T-cell (primary cell): ENCODE data around the gene SIGMAR1. TPM values are rescaled to one million over a fixed set of nuclear protein-coding genes. Genes with fewer than 3 reads are reported as not detected.

Experiments used
- ATAC-seq, 4 experiments: fragments of 200-7000 bp in 3 of 4; fragments of 150-1000 bp in 1 of 4; cut with Tn5 transposase; replicated peaks in 1 of 4; 1 replicate in 3 of 4; 2 replicates in 1 of 4; pipeline ENCODE4 v1.10.0; 2021; ENCODE audit warnings: moderate library complexity in 3 of 4, mild to moderate bottlenecking in 2 of 4, moderate number of reproducible peaks in 1 of 4
- CTCF ChIA-PET, 2 donors: fragments of 300-600 bp; sonication (Branson Sonifier 250); formaldehyde crosslinking; loops; one replicate each; lab custom pipeline; 2022; ENCODE audit warnings: antibody characterized with exemption in 2 of 2; lab: Charles Lee
- POLR2A ChIA-PET, 2 donors: fragments of 300-600 bp; sonication (Branson Sonifier 250); formaldehyde crosslinking; loops; one replicate each; lab custom pipeline; 2022; ENCODE audit warnings: antibody characterized with exemption in 2 of 2; lab: Charles Lee
- DNase-seq, 35 experiments: peaks; one replicate each; pipeline versions ENCODE4 v3.0.0 to v3.0.0-alpha.2; 2013 to 2023
- H3K27ac ChIP-seq: one replicate; pipeline ENCODE4 v1.5.1; 2013; ENCODE audit warnings: low read length
- H3K27me3 ChIP-seq, 2 experiments: replicated peaks in 1 of 2; 1 replicate in 1 of 2; 2 replicates in 1 of 2; pipeline versions ENCODE4 v1.6.1 to v1.7.0; 2013; ENCODE audit warnings: low read length in 1 of 2, mixed read lengths in 1 of 2; ENCODE audit not compliant: control insufficient read depth in 2 of 2, insufficient read depth in 2 of 2; ENCODE audit errors: extremely low read depth in 1 of 2
- H3K36me3 ChIP-seq, 2 donors: 1 replicate in 1 of 2; 2 replicates in 1 of 2; pipeline versions ENCODE4 v1.6.1 to v1.7.0; 2013; ENCODE audit warnings: low read length in 1 of 2; ENCODE audit not compliant: control insufficient read depth in 2 of 2, insufficient read depth in 1 of 2; ENCODE audit errors: extremely low read depth in 1 of 2
- H3K4me1 ChIP-seq, 2 experiments: 1 replicate in 1 of 2; 2 replicates in 1 of 2; pipeline versions ENCODE4 v1.6.1 to v1.7.0; 2013; ENCODE audit warnings: low read length in 2 of 2, mixed read lengths in 1 of 2; ENCODE audit not compliant: insufficient read depth in 2 of 2, control insufficient read depth in 1 of 2; ENCODE audit errors: extremely low read depth in 1 of 2
- H3K4me3 ChIP-seq, 2 donors: 1 replicate in 1 of 2; 2 replicates in 1 of 2; pipeline versions ENCODE4 v1.5.1 to v1.7.0; 2013; ENCODE audit warnings: mild to moderate bottlenecking in 2 of 2, low read length in 1 of 2, moderate library complexity in 1 of 2; ENCODE audit not compliant: control insufficient read depth in 1 of 2; ENCODE audit errors: extremely low read depth in 1 of 2
- H3K9me3 ChIP-seq: 2 replicates; pipeline ENCODE4 v1.7.0; 2013
- H3K27ac Mint-ChIP-seq, 2 donors: one replicate each; pipeline ENCODE4 v1.8.0; 2020 to 2021; ENCODE audit warnings: mild to moderate bottlenecking in 2 of 2, mixed read lengths in 2 of 2
- H3K27me3 Mint-ChIP-seq, 2 donors: one replicate each; pipeline ENCODE4 v1.8.0; 2021 to 2022; ENCODE audit warnings: mixed read lengths in 2 of 2
- H3K36me3 Mint-ChIP-seq: one replicate; pipeline ENCODE4 v1.8.0; 2021; ENCODE audit warnings: mixed read lengths
- H3K4me1 Mint-ChIP-seq, 3 donors: one replicate each; pipeline ENCODE4 v1.8.0; 2020 to 2022; ENCODE audit warnings: mixed read lengths in 3 of 3, mild to moderate bottlenecking in 1 of 3
- H3K4me3 Mint-ChIP-seq, 3 donors: one replicate each; pipeline ENCODE4 v1.8.0; 2020 to 2022; ENCODE audit warnings: mild to moderate bottlenecking in 3 of 3, mixed read lengths in 3 of 3, moderate library complexity in 3 of 3
- H3K9me3 Mint-ChIP-seq, 3 donors: one replicate each; pipeline ENCODE4 v1.8.0; 2020 to 2022; ENCODE audit warnings: mixed read lengths in 3 of 3
- WGBS: methylation state at CpG from one replicate; pipeline ENCODE4 v1.1.5; 2013; ENCODE audit warnings: missing lambda C conversion rate; ENCODE audit not compliant: insufficient coverage; 5-methylcytosine and 5-hydroxymethylcytosine counted together
- total RNA-seq, 35 experiments: library from RNA in 6 of 35; stranded (reverse) in 6 of 35; fragments of 120-200 nt in 1 of 35; gene quantifications; one replicate each; pipeline versions ENCODE4 v1.2.1 to v1.2.4 and lab custom pipeline; 2013 to 2026

SIGMAR1 gene
- total RNA-seq, 5 donors from 2014 or later (not counting 1 experiment from before 2014, with no cell fraction given): 27.7 to 65.9 (median 60.9) TPM

DNA sequence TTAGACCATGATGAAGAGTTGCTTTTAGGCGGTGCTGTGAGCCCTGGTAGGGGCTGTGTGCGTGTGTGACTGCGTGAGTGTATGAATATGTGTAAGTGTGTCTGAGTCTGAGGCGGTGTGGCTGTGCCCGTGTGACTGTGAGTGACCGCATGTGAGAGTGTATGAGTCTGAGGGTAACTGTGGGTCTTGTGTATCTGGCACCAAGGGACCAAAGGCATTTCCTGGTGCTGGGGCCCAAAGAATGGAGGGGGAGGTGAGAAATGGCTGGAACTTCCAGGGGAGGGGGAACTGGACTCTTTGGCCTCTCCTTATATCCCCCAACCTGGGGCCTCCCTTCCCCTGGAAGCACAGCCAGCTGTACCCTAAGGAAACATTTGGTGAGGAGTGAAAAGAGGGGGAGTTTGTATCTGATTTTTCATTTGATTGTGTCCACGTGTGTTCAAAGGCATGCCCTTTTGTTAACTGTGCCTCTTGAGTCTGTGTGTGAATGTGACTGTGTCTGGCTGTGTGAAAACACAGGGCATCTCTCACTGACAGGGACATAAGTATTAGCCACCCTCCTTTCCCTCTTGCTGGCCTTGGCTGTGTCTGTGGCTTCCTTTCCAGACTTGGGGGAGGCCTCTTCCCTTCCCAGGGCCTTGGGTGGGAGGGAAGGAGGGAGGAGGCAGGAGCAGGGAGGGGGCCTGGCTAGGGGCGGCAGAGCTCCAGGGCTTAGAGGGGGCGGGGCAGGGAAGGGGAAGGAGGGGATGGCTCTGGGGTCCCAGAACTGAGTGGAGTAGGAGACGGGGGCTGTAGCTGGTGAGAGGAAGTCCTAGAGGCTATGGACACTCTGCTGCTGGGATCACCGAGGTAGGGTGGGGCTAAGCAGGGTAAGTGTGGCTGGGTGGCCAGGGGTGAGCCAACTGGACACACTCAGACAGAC, 15.8 kb upstream of the SIGMAR1 start:
- H3K4me1 ChIP-seq: peaks cover 4 to 26% of the 10 kb centered on the region in 2 experiments
- no peaks in the 10 kb centered on the region for H3K9me3 Mint-ChIP-seq
- no peaks in the 10 kb centered on the region for H3K9me3 ChIP-seq
- ChIA-PET POLR2A (interaction anchor here in 1 of 2 donors (0.6 kb wide), 1 partner anchor 31 kb away, joined by 10 read pairs; no protein-coding TSS in a partner anchor), CTCF (interaction anchor here in 1 of 2 donors (1.3 kb wide), 1 partner anchor 20 kb away, joined by 4 read pairs; no protein-coding TSS in a partner anchor)
- H3K36me3 ChIP-seq: peaks cover 0 to 34% of the 10 kb centered on the region in 2 donors
- H3K4me3 ChIP-seq: no peak overlapping the region
- H3K27ac Mint-ChIP-seq: peak overlapping the region; percentile 17 to 50
- H3K4me3 Mint-ChIP-seq: no peak overlapping the region
- WGBS: 75% methylated on average over 10 of the region's 11 CpGs
- H3K4me1 Mint-ChIP-seq: peaks cover 23 to 48% (median 45%) of the 10 kb centered on the region in 3 donors
- H3K27me3 Mint-ChIP-seq: no peaks in the 10 kb centered on the region
- no peak for DNase-seq
- no peak for ATAC-seq
- H3K36me3 Mint-ChIP-seq: peaks cover 17% of the 10 kb centered on the region
- no peak overlapping the region for H3K27ac ChIP-seq
- H3K27me3 ChIP-seq: no peaks in the 10 kb centered on the region

DNA sequence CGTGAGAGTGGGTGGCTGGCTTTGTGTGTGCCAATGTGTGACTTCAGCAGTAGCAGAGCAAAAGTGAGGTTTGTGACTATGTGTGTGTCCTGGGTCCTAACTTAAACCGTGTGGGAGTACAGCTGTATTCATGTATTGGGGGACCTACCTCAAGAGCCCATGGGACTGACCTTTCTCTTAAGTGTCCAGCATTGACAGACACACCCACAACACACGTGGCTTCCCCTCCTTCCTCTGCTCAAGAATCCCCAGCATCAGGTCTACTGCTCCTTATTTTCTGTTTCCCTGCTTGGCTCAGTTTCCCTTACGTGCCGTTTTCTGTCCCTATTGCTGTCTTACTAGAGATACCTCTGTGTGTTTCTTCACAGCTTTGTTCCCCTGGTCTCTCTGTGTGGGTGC, 15.0 kb upstream of the SIGMAR1 start:
- ATAC-seq (no peak), DNase-seq (no peak)
- Histone ChIP-seq H3K27ac (no peak overlapping the region), H3K9me3 (no peaks in the 10 kb centered on the region), H3K27me3 (no peaks in the 10 kb centered on the region), H3K4me3 (no peak overlapping the region), H3K4me1 (peaks cover 5 to 34% of the 10 kb centered on the region in 2 experiments), H3K36me3 (peaks cover 0 to 42% of the 10 kb centered on the region in 2 donors)
- CTCF ChIA-PET: interaction anchor here in 1 of 2 donors (1.3 kb wide), 1 partner anchor 19 kb away, joined by 4 read pairs; no protein-coding TSS in a partner anchor
- POLR2A ChIA-PET: no interaction called here
- H3K4me1 Mint-ChIP-seq: peaks cover 31 to 56% (median 53%) of the 10 kb centered on the region in 3 donors
- 84% methylated on average over 2 of the region's 5 CpGs for WGBS
- H3K36me3 Mint-ChIP-seq: peaks cover 25% of the 10 kb centered on the region
- peak overlapping the region; percentile 17 to 68 for H3K27ac Mint-ChIP-seq
- no peaks in the 10 kb centered on the region for H3K27me3 Mint-ChIP-seq
- no peaks in the 10 kb centered on the region for H3K9me3 Mint-ChIP-seq
- no peak overlapping the region for H3K4me3 Mint-ChIP-seq

DNA sequence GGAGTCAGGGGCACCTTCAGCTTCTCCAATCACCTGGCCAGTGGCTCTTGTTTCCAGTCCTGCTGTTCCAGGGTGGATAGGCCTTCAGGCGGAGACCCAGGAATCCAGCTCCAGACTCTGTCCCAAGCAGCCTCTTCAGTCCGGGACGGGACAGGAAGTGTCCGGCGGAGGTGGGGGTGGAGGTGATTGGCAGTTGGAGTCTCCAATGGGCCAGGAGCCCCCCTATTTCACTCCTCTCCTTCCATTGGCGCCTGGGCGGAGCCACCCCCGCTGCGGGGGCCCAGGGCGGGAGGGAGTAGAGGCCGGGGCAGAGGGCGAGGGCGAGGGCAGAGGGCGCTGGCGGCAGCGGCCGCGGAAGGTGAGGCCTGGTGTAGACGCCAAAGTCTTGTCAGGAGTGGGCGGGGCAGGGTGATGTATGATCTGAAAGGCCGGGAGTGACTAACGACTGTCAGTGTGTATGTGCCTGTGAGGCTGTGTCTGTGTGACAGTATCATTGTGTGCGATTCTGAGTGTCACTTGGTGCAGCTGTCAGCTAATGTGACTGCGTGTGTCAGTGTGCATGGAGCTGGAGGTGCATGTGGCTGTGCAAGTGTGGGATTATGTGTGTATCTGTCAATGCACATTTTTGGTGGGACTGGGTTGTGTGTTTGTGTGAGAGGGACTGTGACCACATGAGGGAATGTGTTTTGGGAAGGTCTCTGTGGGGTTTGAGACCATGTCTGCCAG, 14.5 kb upstream of the SIGMAR1 start, which contains the start of gene IL11RA:
Gene IL11RA (plus strand): TSS at position 310 of the 726 bp plus-strand sequence. CDS start 3,033 bp downstream, outside the sequence.
- peaks cover 10 to 40% of the 10 kb centered on the region in 2 experiments for H3K4me1 ChIP-seq
- H3K9me3 Mint-ChIP-seq: no peaks in the 10 kb centered on the region
- peaks cover 36 to 62% (median 59%) of the 10 kb centered on the region in 3 donors for H3K4me1 Mint-ChIP-seq
- peaks cover 0 to 45% of the 10 kb centered on the region in 2 donors for H3K36me3 ChIP-seq
- H3K27me3 Mint-ChIP-seq: no peaks in the 10 kb centered on the region
- no peak within 1 kb of the TSS for H3K4me3 Mint-ChIP-seq
- no peak within 1 kb of the TSS for H3K4me3 ChIP-seq
- ChIA-PET CTCF (interaction anchor here in 1 of 2 donors (1.3 kb wide), 1 partner anchor 18 kb away, joined by 4 read pairs; no protein-coding TSS in a partner anchor), POLR2A (no interaction called here)
- H3K27ac Mint-ChIP-seq: peak within 1 kb of the TSS; percentile 17 to 68
- ATAC-seq (peak; percentile 38 to 58 (median 45)), DNase-seq (peak in 6 of 35 experiments; percentile 21 to 43 (median 31))
- H3K27ac ChIP-seq: no peak within 1 kb of the TSS
- 47% methylated on average over 13 of the region's 24 CpGs for WGBS
- H3K9me3 ChIP-seq: no peaks in the 10 kb centered on the region
- H3K27me3 ChIP-seq: no peaks in the 10 kb centered on the region
- H3K36me3 Mint-ChIP-seq: peaks cover 25% of the 10 kb centered on the region

DNA sequence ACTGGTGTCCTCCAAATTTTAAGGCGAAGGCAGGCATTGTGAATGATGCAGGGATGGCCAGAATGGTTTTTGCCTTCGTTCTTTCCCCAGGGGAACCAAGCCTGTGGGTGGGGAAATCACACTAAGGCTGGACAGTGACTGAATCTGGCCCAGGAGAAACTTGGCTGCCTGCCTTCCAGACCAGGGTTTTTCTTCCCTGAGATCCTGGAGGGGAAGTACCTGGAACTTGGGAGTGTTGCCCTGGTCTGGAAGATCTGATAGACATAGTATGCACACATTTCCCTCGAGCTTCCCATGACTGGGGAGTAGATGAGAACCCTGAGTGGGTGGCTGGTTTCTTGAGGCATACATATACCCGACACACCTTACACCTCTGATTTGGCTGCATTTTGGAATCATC, 13.7 kb upstream of the SIGMAR1 start:
- Histone ChIP-seq H3K27ac (no peak overlapping the region), H3K36me3 (peaks cover 0 to 45% of the 10 kb centered on the region in 2 donors), H3K9me3 (no peaks in the 10 kb centered on the region), H3K4me3 (no peak overlapping the region), H3K4me1 (peaks cover 10 to 45% of the 10 kb centered on the region in 2 experiments), H3K27me3 (no peaks in the 10 kb centered on the region)
- ChIA-PET CTCF (no interaction called here), POLR2A (no interaction called here)
- Mint-ChIP-seq H3K9me3 (no peaks in the 10 kb centered on the region), H3K27ac (peak overlapping the region in 1 of 2 donors; percentile 28), H3K4me1 (peaks cover 40 to 63% (median 62%) of the 10 kb centered on the region in 3 donors), H3K4me3 (no peak overlapping the region), H3K27me3 (no peaks in the 10 kb centered on the region), H3K36me3 (peaks cover 25% of the 10 kb centered on the region)
- 86% methylated on average over 2 of the region's 4 CpGs for WGBS
- DNase-seq: no peak
- no peak for ATAC-seq

DNA sequence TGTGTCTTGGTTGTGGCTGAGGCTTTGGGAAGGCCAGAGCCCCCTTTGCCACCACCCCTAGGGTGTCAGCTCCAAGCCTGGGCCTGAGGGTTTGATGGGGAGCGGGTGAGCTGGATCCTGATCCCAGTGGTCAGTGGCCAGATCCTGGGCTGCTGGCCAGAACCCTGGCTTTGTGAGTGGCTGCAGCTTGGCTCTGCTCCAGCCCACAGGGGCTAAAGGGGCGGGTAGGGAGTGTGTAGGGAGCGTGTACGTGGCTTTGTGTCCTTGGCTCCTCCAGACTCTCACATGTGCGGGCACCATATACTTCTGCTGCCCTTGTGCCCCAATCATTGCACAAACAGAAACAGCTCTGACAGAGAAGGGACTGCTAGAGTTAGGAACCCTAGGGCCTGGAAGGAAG, 13.2 kb upstream of the SIGMAR1 start:
- ChIA-PET POLR2A (interaction anchor here in 1 of 2 donors (0.6 kb wide), 1 partner anchor 488 kb away, joined by 3 read pairs; no protein-coding TSS in a partner anchor), CTCF (no interaction called here)
- H3K27me3 Mint-ChIP-seq: no peaks in the 10 kb centered on the region
- H3K27ac ChIP-seq: no peak overlapping the region
- H3K36me3 ChIP-seq: peaks cover 0 to 45% of the 10 kb centered on the region in 2 donors
- H3K4me1 Mint-ChIP-seq: peaks cover 45 to 68% (median 57%) of the 10 kb centered on the region in 3 donors
- 86% methylated on average over 1 of the region's 5 CpGs for WGBS
- no peaks in the 10 kb centered on the region for H3K9me3 ChIP-seq
- H3K4me3 ChIP-seq: no peak overlapping the region
- H3K36me3 Mint-ChIP-seq: peaks cover 25% of the 10 kb centered on the region
- no peak overlapping the region for H3K4me3 Mint-ChIP-seq
- H3K27ac Mint-ChIP-seq: no peak overlapping the region
- no peak for ATAC-seq
- no peak for DNase-seq
- H3K27me3 ChIP-seq: no peaks in the 10 kb centered on the region
- H3K4me1 ChIP-seq: peaks cover 12 to 49% of the 10 kb centered on the region in 2 experiments
- no peaks in the 10 kb centered on the region for H3K9me3 Mint-ChIP-seq
